Neuronal stem cell (in vitro differentiated cells): ENCODE data around the gene NDRG4.

Experiments
- DNase-seq: peaks from one replicate; pipeline ENCODE4 v3.0.0-alpha.2; 2013; ENCODE audit warnings: low spot score
- H2AFZ ChIP-seq: one replicate; pipeline ENCODE4 v1.6.1; 2013; ENCODE audit warnings: mild to moderate bottlenecking, low read length, inconsistent platforms
- H2AK5ac ChIP-seq: 2 replicates; pipeline ENCODE4 v1.6.1; 2013; ENCODE audit warnings: low read depth, mild to moderate bottlenecking, inconsistent platforms, low read length, moderate library complexity, mixed read lengths
- H2BK120ac ChIP-seq: 2 replicates; pipeline ENCODE4 v1.6.1; 2013; ENCODE audit warnings: low read depth, mild to moderate bottlenecking, inconsistent platforms, low read length, moderate library complexity, mixed read lengths
- H2BK12ac ChIP-seq: one replicate; pipeline ENCODE4 v1.6.1; 2013; ENCODE audit warnings: low read length, inconsistent platforms
- H2BK15ac ChIP-seq: 2 replicates; pipeline ENCODE4 v1.6.1; 2013; ENCODE audit warnings: mild to moderate bottlenecking, low read length, inconsistent platforms, mixed read lengths
- H2BK5ac ChIP-seq: one replicate; pipeline ENCODE4 v1.6.1; 2013; ENCODE audit warnings: inconsistent platforms, mild to moderate bottlenecking, low read length, moderate library complexity
- H3K14ac ChIP-seq: one replicate; pipeline ENCODE4 v1.6.1; 2013; ENCODE audit warnings: low read length, inconsistent platforms
- H3K18ac ChIP-seq: 2 replicates; pipeline ENCODE4 v1.6.1; 2013; ENCODE audit warnings: low read length, inconsistent platforms
- H3K23ac ChIP-seq: 2 replicates; pipeline ENCODE4 v1.6.1; 2013; ENCODE audit warnings: low read depth, mild to moderate bottlenecking, mixed read lengths, low read length, inconsistent platforms; ENCODE audit not compliant: poor library complexity
- H3K27ac ChIP-seq: replicated peaks from 3 replicates; pipeline ENCODE4 v1.5.1; 2013; ENCODE audit warnings: low read length, inconsistent platforms
- H3K27me3 ChIP-seq, 3 experiments: 2 replicates each; pipeline ENCODE4 v1.6.1; 2013; ENCODE audit warnings: low read length in 3 of 3, mild to moderate bottlenecking in 2 of 3, inconsistent platforms in 1 of 3, low read depth in 1 of 3, mixed read lengths in 1 of 3, moderate library complexity in 1 of 3; ENCODE audit not compliant: control insufficient read depth in 3 of 3, insufficient read depth in 3 of 3
- H3K36me3 ChIP-seq, 2 donors: replicated peaks in 1 of 2; 2 replicates each; pipeline ENCODE4 v1.6.1; 2013; ENCODE audit warnings: low read length in 2 of 2; ENCODE audit not compliant: control insufficient read depth in 2 of 2, insufficient read depth in 2 of 2
- H3K4ac ChIP-seq: 2 replicates; pipeline ENCODE4 v1.6.1; 2013; ENCODE audit warnings: inconsistent platforms, mild to moderate bottlenecking, low read length, moderate library complexity
- H3K4me1 ChIP-seq, 2 donors: 1 replicate in 1 of 2; 2 replicates in 1 of 2; pipeline ENCODE4 v1.6.1; 2013; ENCODE audit warnings: low read length in 2 of 2, low read depth in 1 of 2; ENCODE audit not compliant: control insufficient read depth in 2 of 2, insufficient read depth in 1 of 2
- H3K4me2 ChIP-seq: one replicate; pipeline ENCODE4 v1.6.1; 2013; ENCODE audit warnings: mild to moderate bottlenecking, low read length, inconsistent platforms; ENCODE audit not compliant: insufficient read depth, poor library complexity, severe bottlenecking
- H3K4me3 ChIP-seq, 2 donors: 2 replicates each; pipeline ENCODE4 v1.5.1; 2013; ENCODE audit warnings: low read length in 2 of 2, mild to moderate bottlenecking in 2 of 2, inconsistent platforms in 1 of 2, moderate library complexity in 1 of 2
- H3K79me1 ChIP-seq: one replicate; pipeline ENCODE4 v1.6.1; 2013; ENCODE audit warnings: low read depth, mild to moderate bottlenecking, inconsistent platforms, low read length, moderate library complexity
- H3K9ac ChIP-seq: one replicate; pipeline ENCODE4 v1.6.1; 2013; ENCODE audit warnings: mild to moderate bottlenecking, low read depth, low read length, inconsistent platforms; ENCODE audit not compliant: poor library complexity
- H3K9me3 ChIP-seq, 2 donors: replicated peaks in 1 of 2; 2 replicates each; pipeline versions ENCODE3 to v1.6.1; 2013; ENCODE audit warnings: low read length in 2 of 2, mild to moderate bottlenecking in 2 of 2, inconsistent platforms in 1 of 2, low read depth in 1 of 2, mixed read lengths in 1 of 2, moderate library complexity in 1 of 2; ENCODE audit not compliant: control insufficient read depth in 2 of 2, insufficient read depth in 1 of 2
- H4K8ac ChIP-seq: one replicate; pipeline ENCODE4 v1.6.1; 2013; ENCODE audit warnings: low read depth, mild to moderate bottlenecking, inconsistent platforms, low read length, moderate library complexity
- H4K91ac ChIP-seq: one replicate; pipeline ENCODE4 v1.6.1; 2013; ENCODE audit warnings: low read length, low read depth, mild to moderate bottlenecking, inconsistent platforms; ENCODE audit not compliant: poor library complexity
- WGBS, 2 donors: extraction: QIAGEN DNeasy Blood & Tissue Kit; methylation state at CpG; one replicate each; pipeline ENCODE4 v1.1.7; 2013; ENCODE audit warnings: missing lambda C conversion rate in 2 of 2, mixed read lengths in 1 of 2; ENCODE audit not compliant: insufficient read length in 2 of 2, insufficient replicate concordance in 1 of 2; ENCODE audit errors: extremely low coverage in 2 of 2; 5-methylcytosine and 5-hydroxymethylcytosine counted together

Gene NDRG4

GRCh38 chr16:58456193-58456592 lies 43.8 kb upstream of the NDRG4 start:
- Histone ChIP-seq H2BK120ac (no peak overlapping the region), H3K4me3 (no peak overlapping the region), H2BK15ac (no peak overlapping the region), H3K4me2 (no peak overlapping the region), H4K91ac (no peak overlapping the region), H3K18ac (no peak overlapping the region), H3K23ac (no peak overlapping the region), H3K4me1 (peaks cover 2 to 5% of the 10 kb centered on the region in 2 donors), H3K79me1 (no peaks in the 10 kb centered on the region), H2AK5ac (no peak overlapping the region), H2AFZ (no peak overlapping the region), H3K27me3 (peaks cover 0 to 54% (median 0%) of the 10 kb centered on the region in 3 experiments), H3K14ac (no peak overlapping the region), H3K9me3 (no peaks in the 10 kb centered on the region), H3K9ac (no peak overlapping the region), H2BK5ac (no peak overlapping the region), H2BK12ac (no peak overlapping the region), H3K27ac (no peak overlapping the region), H3K36me3 (no peaks in the 10 kb centered on the region), H4K8ac (no peak overlapping the region), H3K4ac (no peak overlapping the region)
- WGBS, 2 donors = no CpG with 5 or more reads among the region's 3 CpGs
- no peak for DNase-seq

- Histone ChIP-seq H2BK5ac (no peak overlapping the region), H3K18ac (no peak overlapping the region), H3K4ac (no peak overlapping the region), H3K27me3 (peaks cover 9 to 75% (median 17%) of the 10 kb centered on the region in 3 experiments), H4K91ac (no peak overlapping the region), H3K9me3 (no peaks in the 10 kb centered on the region), H3K14ac (no peak overlapping the region), H2AK5ac (no peak overlapping the region), H3K79me1 (no peaks in the 10 kb centered on the region), H3K36me3 (no peaks in the 10 kb centered on the region), H3K4me2 (no peak overlapping the region), H3K4me1 (peaks cover 1 to 5% of the 10 kb centered on the region in 2 donors), H2AFZ (no peak overlapping the region), H2BK15ac (no peak overlapping the region), H4K8ac (no peak overlapping the region), H2BK12ac (no peak overlapping the region), H2BK120ac (no peak overlapping the region), H3K27ac (no peak overlapping the region), H3K4me3 (no peak overlapping the region), H3K23ac (no peak overlapping the region), H3K9ac (no peak overlapping the region)
- DNase-seq = no peak
- no CpG with 5 or more reads among the region's 10 CpGs for WGBS, 2 donors
Observed at GRCh38 chr16:58458606-58459343, 41.2 kb upstream of the NDRG4 start.

GRCh38 chr16:58459344-58460218 lies 40.4 kb upstream of the NDRG4 start:
- no peak overlapping the region for H2BK5ac ChIP-seq
- no peak overlapping the region for H2AFZ ChIP-seq
- WGBS, 2 donors = no CpG with 5 or more reads among the region's 9 CpGs
- peaks cover under 1% of the 10 kb centered on the region for H3K79me1 ChIP-seq
- H3K9me3 ChIP-seq = no peaks in the 10 kb centered on the region
- H4K8ac ChIP-seq = no peak overlapping the region
- no peak overlapping the region for H4K91ac ChIP-seq
- H2AK5ac ChIP-seq = no peak overlapping the region
- H3K9ac ChIP-seq = no peak overlapping the region
- peaks cover 3 to 5% of the 10 kb centered on the region in 2 donors for H3K4me1 ChIP-seq
- H3K36me3 ChIP-seq = no peaks in the 10 kb centered on the region
- no peak overlapping the region for H2BK15ac ChIP-seq
- no peak overlapping the region for H3K14ac ChIP-seq
- no peak overlapping the region for H3K4me2 ChIP-seq
- H3K27me3 ChIP-seq = peaks cover 13 to 83% (median 25%) of the 10 kb centered on the region in 3 experiments
- no peak overlapping the region for H2BK12ac ChIP-seq
- no peak overlapping the region for H3K27ac ChIP-seq
- no peak overlapping the region for H3K4me3 ChIP-seq
- no peak overlapping the region for H3K23ac ChIP-seq
- no peak overlapping the region for H3K4ac ChIP-seq
- DNase-seq = no peak
- no peak overlapping the region for H3K18ac ChIP-seq
- H2BK120ac ChIP-seq = no peak overlapping the region

- H3K4me2 ChIP-seq = no peak overlapping the region
- WGBS, 2 donors = no CpG with 5 or more reads among the region's 4 CpGs
- H4K91ac ChIP-seq = no peak overlapping the region
- no peaks in the 10 kb centered on the region for H3K36me3 ChIP-seq
- H3K18ac ChIP-seq = no peak overlapping the region
- H2BK15ac ChIP-seq = no peak overlapping the region
- H3K4ac ChIP-seq = no peak overlapping the region
- no peak overlapping the region for H3K14ac ChIP-seq
- no peak overlapping the region for H2AFZ ChIP-seq
- no peak overlapping the region for H2BK120ac ChIP-seq
- H3K27ac ChIP-seq = no peak overlapping the region
- no peak overlapping the region for H3K9ac ChIP-seq
- no peaks in the 10 kb centered on the region for H3K9me3 ChIP-seq
- no peak overlapping the region for H2AK5ac ChIP-seq
- H3K27me3 ChIP-seq = peaks cover 19 to 84% (median 32%) of the 10 kb centered on the region in 3 experiments
- H4K8ac ChIP-seq = no peak overlapping the region
- H2BK12ac ChIP-seq = no peak overlapping the region
- H2BK5ac ChIP-seq = no peak overlapping the region
- H3K4me1 ChIP-seq = peaks cover 5 to 9% of the 10 kb centered on the region in 2 donors
- peaks cover 2% of the 10 kb centered on the region for H3K79me1 ChIP-seq
- no peak overlapping the region for H3K4me3 ChIP-seq
- no peak overlapping the region for H3K23ac ChIP-seq
- DNase-seq = no peak
Observed at GRCh38 chr16:58460219-58460610, 39.7 kb upstream of the NDRG4 start.
